Measurements from ENCODE around the gene DNM1. TPM values are rescaled to one million over a fixed set of nuclear protein-coding genes. Genes with fewer than 3 reads are reported as not detected.

Gene DNM1
- total and polyA plus RNA-seq, 2 of the 8 experiments (the other 6 are each of a cell fraction or from before 2014, with no cell fraction given), result 34.3 to 62.7 TPM

- TF ChIP-seq FOSL1 (IDR thresholded peaks at IDR 0.05; ENCODE audit: insufficient read depth, low read depth, low read length) (no peak), POLR2A (IDR thresholded peaks at IDR 0.05; ENCODE audit: control extremely low read depth in 1 of 2, low read depth in 2 of 2, low read length in 2 of 2) (no peak)
These were observed 27.5 kb upstream of the DNM1 start (continued) for GRCh38 chr9:128175726-128176125.
